ENCODE measurements around the gene TAL2. TPM values are rescaled to one million over a fixed set of nuclear protein-coding genes. Genes with fewer than 3 reads are reported as not detected.

The TAL2 gene
- total and polyA plus RNA-seq, 9 of the 15 experiments (the other 6 are each of a cell fraction or from before 2014, with no cell fraction given) = 0.21 to 3.7 (median 1.1) TPM; not detected in 1

DNA sequence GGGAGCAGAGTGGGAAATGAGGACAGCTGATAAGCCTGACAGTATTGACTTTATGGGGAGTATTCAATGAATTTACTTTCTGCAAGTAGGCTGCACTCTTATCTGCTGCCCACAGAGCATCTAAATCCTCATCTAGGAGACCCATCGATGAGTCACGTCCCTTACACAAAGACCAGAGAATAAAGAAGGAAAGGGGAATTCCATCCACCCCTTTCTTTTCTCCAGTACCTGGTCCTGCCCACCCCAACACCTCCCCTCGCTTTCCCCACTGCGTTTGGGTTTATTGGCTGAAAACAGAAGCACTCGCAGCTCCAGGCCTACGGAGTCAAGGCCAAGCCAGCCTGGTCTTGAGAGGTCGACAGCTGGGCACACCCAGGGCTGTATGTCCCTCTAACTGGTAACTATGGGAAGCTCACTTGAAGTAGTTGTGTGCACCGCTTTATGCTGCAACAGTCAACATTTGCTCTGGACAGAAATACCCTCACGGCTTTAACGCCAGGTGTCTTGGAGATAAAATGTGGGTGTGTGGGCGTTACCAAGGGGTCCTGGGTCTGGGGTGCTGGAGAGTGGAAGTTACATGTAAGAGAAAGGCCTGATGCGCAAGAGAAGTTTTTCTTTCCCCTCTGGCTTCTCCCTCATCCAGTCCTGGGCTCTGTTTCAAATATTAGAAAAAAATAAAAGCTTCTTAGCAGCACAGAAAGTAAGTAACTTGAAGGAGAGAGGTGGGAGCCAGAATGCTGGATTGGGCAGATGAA lies 14.5 kb upstream of the TAL2 start:
- H3K4me1 ChIP-seq (replicated peaks in 1 of 2; ENCODE audit: control insufficient read depth in 2 of 2, insufficient read depth in 2 of 2, low read length in 2 of 2) = peaks cover 18 to 35% of the 10 kb centered on the region in 2 experiments; a peak in 4 of 5 replicates
- no TSS peak for BruUV-seq (replicated peaks)
- DNase-seq (ENCODE audit: extremely low read depth in 1 of 4, low spot score in 3 of 4) (peak; percentile 77 to 90 (median 80)), FAIRE-seq (peak; percentile 97), ATAC-seq (peak; percentile 85)
- in situ Hi-C loops (cut with MboI) = no loop called here
- H3K9me1 ChIP-seq (ENCODE audit: control insufficient read depth, insufficient read depth, low read length) = no peaks in the 10 kb centered on the region
- peak overlapping the region; percentile 47 to 83; a peak in 3 of 4 replicates for H3K9ac ChIP-seq (ENCODE audit: insufficient read depth in 1 of 2, low read depth in 2 of 2, low read length in 2 of 2)
- H3K4me3 ChIP-seq = peak overlapping the region; percentile 12; the same call in 1 of the 2 replicates
- intact Hi-C loops (cut with micrococcal nuclease) = loop anchor here (2.0 kb wide), 1 partner anchor 47 kb away; the partner anchor contains the start of gene TMEM38B
- ChIA-PET POLR2A (interaction anchor here (0.6 to 1.4 kb wide), 10 partner anchors 10 to 1774 kb away, joined by 3 to 6 read pairs (median 4); partner anchors contain the start of gene TMEM38B), CTCF (ENCODE audit: low intra/inter-chr PET ratio) (no interaction called here)
- H4K20me1 ChIP-seq (replicated peaks; ENCODE audit: control insufficient read depth, insufficient read depth, low read length) = no peaks in the 10 kb centered on the region
- H3K79me2 ChIP-seq (ENCODE audit: control insufficient read depth, insufficient read depth, low read length) = no peaks in the 10 kb centered on the region
- H3K27ac ChIP-seq (ENCODE audit: extremely low read depth, low read depth, low read length) = peak overlapping the region; percentile 81
- H3K4me2 ChIP-seq (ENCODE audit: insufficient read depth, low read length) = peak overlapping the region; percentile 80
- no peaks in the 10 kb centered on the region for H3K27me3 ChIP-seq (ENCODE audit: control insufficient read depth in 2 of 2, insufficient read depth in 2 of 2, low read length in 2 of 2)
- no peaks in the 10 kb centered on the region for H3K36me3 ChIP-seq (ENCODE audit: control insufficient read depth, insufficient read depth, low read length)
- peak overlapping the region; percentile 78 for H2AFZ ChIP-seq (ENCODE audit: low read depth, low read length)
- WGBS (ENCODE audit: insufficient coverage, low coverage, missing lambda C conversion rate) = 5% methylated on average over 12 of the region's 12 CpGs
- no peaks in the 10 kb centered on the region for H3K9me3 ChIP-seq (replicated peaks; ENCODE audit: control insufficient read depth, insufficient read depth, low read depth, low read length)
- TF ChIP-seq CC2D1A (IDR thresholded peaks at IDR 0.05) (peak; percentile 94), RAD21 (CRISPR knock-in tag; conservative IDR thresholded peaks at IDR 0.05 in 1 of 2, IDR thresholded peaks at IDR 0.05 in 1 of 2) (0 out of 4 replicates have a peak, but pooled peaks of 1 of the 2 experiments have one; percentile 4), ERF (CRISPR knock-in tag; IDR thresholded peaks at IDR 0.05) (no peak), MAX (CRISPR knock-in tag; IDR thresholded peaks at IDR 0.05) (no peak), ZBTB9 (CRISPR knock-in tag; IDR thresholded peaks at IDR 0.05) (no peak), THRAP3 (IDR thresholded peaks at IDR 0.05; ENCODE audit: borderline replicate concordance) (no peak), EP300 (IDR thresholded peaks at IDR 0.05; ENCODE audit: low read length) (peak; percentile 98), ZNF140 (CRISPR knock-in tag; IDR thresholded peaks at IDR 0.05) (no peak), STAT5A (IDR thresholded peaks at IDR 0.05; ENCODE audit: borderline replicate concordance, low read length) (peak; percentile 85), ZFX (CRISPR knock-in tag; IDR thresholded peaks at IDR 0.05) (no peak; the same call in 1 of the 2 replicates), TAF9B (IDR thresholded peaks at IDR 0.05; ENCODE audit: partially characterized antibody) (peak; percentile 29), GTF3C2 (IDR thresholded peaks at IDR 0.05; ENCODE audit: borderline replicate concordance, extremely low read depth, insufficient read length) (no peak), HNRNPK (IDR thresholded peaks at IDR 0.05; ENCODE audit: low read depth, low read length, poor library complexity, severe bottlenecking) (no peak), MXI1 (IDR thresholded peaks at IDR 0.05; ENCODE audit: low read depth, low read length) (no peak), KLF1 (tag; IDR thresholded peaks at IDR 0.05) (peak; percentile 97), ZKSCAN8 (CRISPR knock-in tag; IDR thresholded peaks at IDR 0.05) (no peak), ETV5 (CRISPR knock-in tag; IDR thresholded peaks at IDR 0.05; ENCODE audit: low read depth) (no peak)

Data from K562 (cell line).